GM10248 (cell line): Measurements from ENCODE around the gene DNAJC18.
"Not testable (repeated sequence)": the region's sequence is repeated elsewhere in the genome, so short reads cannot be mapped to it uniquely, and the experiment has no call there.

Source experiments
- CTCF ChIA-PET: fragments of 300-600 bp; sonication (Branson Sonifier 250); formaldehyde crosslinking; extraction: SDS; loops from one replicate; lab custom pipeline; 2021; ENCODE audit warnings: antibody characterized with exemption; lab: Yijun Ruan, JAX
- POLR2A ChIA-PET: fragments of 350-650 bp; sonication (Branson Sonifier 250); formaldehyde crosslinking; extraction: SDS; loops from one replicate; lab custom pipeline; 2020; ENCODE audit warnings: antibody characterized with exemption; lab: Yijun Ruan, JAX
- DNase-seq: peaks from one replicate; pipeline ENCODE4 v3.0.0; 2012; ENCODE audit errors: extremely low spot score
- TF ChIP-seq, protein P1 (sequence below): IDR thresholded peaks from 2 replicates; pipeline ENCODE4 v1.5.1; 2012; ENCODE audit warnings: mild to moderate bottlenecking, low read depth; ENCODE audit errors: extremely low read depth, missing control alignments, control extremely low read depth

Gene DNAJC18

DNA sequence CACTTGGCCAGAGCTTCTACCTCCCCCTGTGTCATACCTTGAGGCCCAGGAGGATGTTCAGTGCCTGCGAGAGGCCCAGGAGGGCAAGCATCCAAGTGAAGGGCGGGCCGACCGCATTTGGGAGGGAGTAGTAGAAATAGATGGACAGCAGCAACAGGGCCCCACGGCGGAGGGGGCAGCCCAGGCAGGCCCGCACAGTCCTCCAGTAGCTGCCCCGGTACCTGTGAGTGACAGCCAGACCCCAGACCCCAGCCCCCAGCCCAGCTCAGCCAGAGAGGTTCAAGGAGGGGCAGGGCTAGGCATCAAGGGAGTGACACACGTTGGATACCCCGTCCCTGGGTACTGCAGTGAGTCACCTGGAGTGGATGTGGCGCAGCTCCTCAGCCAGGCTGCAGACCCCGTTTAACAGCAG lies 41.8 kb upstream of the DNAJC18 start:
- TF ChIP-seq, protein P1, sequence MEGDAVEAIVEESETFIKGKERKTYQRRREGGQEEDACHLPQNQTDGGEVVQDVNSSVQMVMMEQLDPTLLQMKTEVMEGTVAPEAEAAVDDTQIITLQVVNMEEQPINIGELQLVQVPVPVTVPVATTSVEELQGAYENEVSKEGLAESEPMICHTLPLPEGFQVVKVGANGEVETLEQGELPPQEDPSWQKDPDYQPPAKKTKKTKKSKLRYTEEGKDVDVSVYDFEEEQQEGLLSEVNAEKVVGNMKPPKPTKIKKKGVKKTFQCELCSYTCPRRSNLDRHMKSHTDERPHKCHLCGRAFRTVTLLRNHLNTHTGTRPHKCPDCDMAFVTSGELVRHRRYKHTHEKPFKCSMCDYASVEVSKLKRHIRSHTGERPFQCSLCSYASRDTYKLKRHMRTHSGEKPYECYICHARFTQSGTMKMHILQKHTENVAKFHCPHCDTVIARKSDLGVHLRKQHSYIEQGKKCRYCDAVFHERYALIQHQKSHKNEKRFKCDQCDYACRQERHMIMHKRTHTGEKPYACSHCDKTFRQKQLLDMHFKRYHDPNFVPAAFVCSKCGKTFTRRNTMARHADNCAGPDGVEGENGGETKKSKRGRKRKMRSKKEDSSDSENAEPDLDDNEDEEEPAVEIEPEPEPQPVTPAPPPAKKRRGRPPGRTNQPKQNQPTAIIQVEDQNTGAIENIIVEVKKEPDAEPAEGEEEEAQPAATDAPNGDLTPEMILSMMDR = no peak
- ChIA-PET CTCF (interaction anchor here (0.7 to 3.0 kb wide), 7 partner anchors 21 to 78 kb away, joined by 3 to 25 read pairs (median 4); no protein-coding TSS in a partner anchor), POLR2A (interaction anchor here (1.0 kb wide), 1 partner anchor 24 kb away, joined by 3 read pairs; no protein-coding TSS in a partner anchor)
- DNase-seq = peak; percentile 15

DNA sequence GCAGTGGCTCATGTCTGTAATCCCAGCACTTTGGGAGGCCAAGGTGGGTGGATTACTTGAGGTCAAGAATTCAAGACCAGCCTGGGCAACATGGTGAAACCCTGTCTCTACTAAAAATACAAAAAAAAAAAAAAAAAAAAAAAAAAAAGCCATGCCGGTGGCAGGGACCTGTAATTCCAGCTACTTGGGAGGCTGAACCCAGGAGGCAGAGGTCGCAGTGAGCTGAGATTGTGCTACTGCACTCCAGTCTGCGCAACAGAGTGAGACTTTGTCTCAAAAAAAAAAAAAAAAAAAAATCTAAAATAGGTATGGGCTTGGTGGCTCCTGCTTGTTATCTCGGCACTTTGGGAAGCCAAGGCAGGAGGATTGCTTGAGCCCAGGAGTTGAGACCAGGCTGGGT lies 40.4 kb upstream of the DNAJC18 start:
- ChIA-PET POLR2A (interaction anchor here (0.6 to 0.7 kb wide), 2 partner anchors 43 to 181 kb away, joined by 3 to 10 read pairs; no protein-coding TSS in a partner anchor), CTCF (interaction anchor here (1.0 to 1.5 kb wide), 3 partner anchors 20 to 154 kb away, joined by 3 read pairs; no protein-coding TSS in a partner anchor)
- DNase-seq = not testable (repeated sequence)

DNA sequence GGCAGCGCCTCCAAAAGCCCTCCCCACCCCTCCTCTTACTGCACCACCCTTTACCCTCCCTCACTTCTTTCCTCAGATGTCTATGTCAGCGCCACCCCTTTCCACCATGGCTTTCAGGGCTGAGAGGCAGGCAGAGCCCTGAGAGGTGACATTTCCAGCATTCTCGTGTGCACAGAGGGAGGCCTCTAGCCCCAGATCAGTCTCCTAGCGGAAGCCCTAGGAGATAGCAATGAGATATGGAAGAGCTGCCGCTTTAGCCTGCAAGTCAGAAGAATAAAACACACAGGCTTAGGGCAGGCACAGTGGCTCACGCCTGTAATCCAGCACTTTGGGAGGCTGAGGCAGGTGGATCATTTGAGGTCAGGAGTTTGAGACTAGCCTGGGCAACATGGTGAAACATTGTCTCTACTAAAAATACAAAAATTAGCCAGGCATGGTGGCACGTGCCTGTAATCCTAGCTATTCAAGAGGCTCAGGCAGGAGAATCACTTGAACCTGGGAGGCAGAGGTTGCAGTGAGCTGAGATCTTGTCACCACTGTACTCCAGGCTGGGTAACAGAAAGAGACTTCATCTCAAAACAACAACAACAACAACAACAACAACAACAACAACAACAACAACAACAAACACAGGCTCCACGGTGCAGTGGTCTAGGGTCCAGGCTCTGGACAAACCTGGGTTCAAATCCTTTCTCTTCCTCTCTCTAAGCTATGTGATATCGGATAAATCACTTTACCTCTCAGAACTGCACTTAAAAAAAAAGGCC lies 39.5 kb upstream of the DNAJC18 start:
- ChIA-PET POLR2A (interaction anchor here (0.6 to 0.7 kb wide), 3 partner anchors 42 to 207 kb away, joined by 3 to 10 read pairs (median 3); no protein-coding TSS in a partner anchor), CTCF (interaction anchor here (1.0 to 1.7 kb wide), 6 partner anchors 18 to 155 kb away, joined by 3 to 5 read pairs (median 3); partner anchors contain the start of gene DNAJC18)
- not testable (repeated sequence) for DNase-seq

DNA sequence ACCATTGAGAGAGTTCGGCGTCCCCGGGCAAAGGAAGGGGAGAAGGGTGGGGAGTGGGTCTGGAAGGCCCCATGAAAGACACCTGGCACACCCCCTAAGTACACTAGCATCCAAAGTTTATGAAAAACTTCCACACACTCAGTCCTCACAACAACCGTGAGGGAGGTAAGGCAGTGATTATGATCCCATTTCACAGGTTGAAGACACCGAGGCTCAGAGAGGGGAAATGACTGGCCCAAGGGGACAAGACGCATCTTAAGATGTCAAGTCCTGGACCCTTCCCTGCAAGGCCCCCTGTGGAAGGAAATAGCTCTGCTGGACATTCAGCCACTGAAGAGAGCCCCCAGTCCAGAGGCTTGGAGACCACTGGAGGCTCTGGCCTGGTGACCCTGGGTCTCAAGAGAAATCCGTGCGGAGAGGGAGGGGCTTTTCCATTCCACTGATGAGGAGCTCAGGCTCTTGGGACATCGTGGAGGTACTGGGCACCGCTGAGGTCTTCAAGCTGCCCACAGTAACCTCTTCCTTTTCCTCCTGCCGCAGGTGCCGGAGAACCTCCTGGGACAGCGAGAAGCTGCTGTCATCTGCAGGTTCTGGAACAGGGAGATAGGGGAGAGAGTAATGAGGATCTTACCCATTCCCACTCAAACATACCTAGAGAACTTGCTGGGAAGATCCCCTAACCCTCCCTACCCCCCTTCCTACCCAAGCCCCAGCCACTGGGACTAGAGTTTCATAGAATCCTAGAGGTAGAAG lies 36.7 kb upstream of the DNAJC18 start:
- CTCF ChIA-PET = interaction anchor here (1.1 to 1.4 kb wide), 2 partner anchors 11 to 54 kb away, joined by 3 to 4 read pairs; no protein-coding TSS in a partner anchor

DNA sequence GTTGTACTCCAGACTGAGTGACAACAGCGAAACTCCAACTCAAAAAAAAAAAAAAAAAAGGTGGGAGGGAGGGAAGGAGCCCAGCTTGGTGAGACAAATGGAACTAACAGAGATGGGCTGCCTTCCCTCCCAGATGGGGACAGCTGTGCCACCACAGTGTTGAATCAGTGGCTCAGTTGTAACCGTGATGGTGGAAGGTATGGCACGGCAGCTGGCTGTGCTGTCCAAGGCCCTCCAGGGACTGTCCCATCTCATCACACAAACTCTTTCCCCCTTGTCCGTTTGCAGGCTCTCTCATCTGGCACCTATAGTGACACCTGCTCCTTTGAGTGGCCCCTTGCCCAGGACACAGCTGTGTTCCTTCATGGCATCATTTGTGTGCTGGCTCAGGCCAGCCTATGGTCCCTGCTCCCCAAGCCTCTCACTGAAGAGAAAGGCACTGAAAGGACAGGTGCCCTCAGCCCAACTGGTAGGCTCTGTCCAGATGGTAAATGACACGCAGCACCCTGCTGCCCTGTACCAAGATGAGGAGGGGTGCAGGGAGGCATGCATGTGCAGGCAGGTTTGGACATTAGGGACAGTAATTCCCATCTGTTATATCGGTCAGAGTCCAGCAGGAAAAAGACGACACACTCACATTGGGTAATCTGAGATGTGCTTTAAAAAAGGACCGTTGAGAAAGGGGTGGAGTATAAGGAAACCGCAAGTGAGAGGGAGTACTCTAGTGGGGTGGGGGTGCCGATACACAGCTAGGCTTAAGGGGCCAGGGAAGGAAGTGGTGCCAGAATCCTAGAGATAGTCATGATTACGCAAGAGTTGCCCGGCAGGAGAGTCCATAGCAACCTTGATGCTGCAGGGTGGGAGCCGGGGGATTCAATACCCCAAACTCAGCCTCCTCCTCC lies 35.8 kb upstream of the DNAJC18 start:
- CTCF ChIA-PET = interaction anchor here (1.4 to 1.6 kb wide), 2 partner anchors 10 to 16 kb away, joined by 3 read pairs; no protein-coding TSS in a partner anchor
- POLR2A ChIA-PET = no interaction called here
- TF ChIP-seq, protein P1 = no peak
- DNase-seq = no peak

More for the DNA sequence above, 36.7 kb upstream of the DNAJC18 start:
- TF ChIP-seq, protein P1 = no peak
- POLR2A ChIA-PET = interaction anchor here (0.7 kb wide), 1 partner anchor 8 kb away, joined by 5 read pairs; no protein-coding TSS in a partner anchor
- no peak for DNase-seq

DNA sequence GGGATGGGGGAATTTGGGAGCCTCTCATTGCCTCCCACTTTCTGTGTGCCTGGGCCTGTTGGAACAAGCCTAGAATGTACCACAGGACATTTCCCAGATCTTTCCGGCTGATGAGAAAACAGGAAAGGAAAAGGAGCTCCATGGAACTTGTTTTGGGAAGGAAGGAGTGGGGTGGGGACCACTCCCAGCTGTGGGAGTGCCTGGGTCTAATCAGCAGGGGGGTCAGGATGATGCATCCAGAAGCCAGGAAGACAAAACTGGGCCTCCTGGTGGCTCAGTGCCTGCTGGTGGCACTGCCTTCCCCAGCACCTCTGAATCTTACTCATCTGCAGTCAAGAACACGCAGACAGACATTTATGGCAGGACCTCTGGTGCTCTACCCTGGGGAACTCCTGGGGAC lies 34.2 kb upstream of the DNAJC18 start:
- DNase-seq = no peak
- ChIA-PET POLR2A (no interaction called here), CTCF (interaction anchor here (0.9 to 1.8 kb wide), 8 partner anchors 9 to 48 kb away, joined by 3 to 5 read pairs (median 4); partner anchors contain the start of gene STING1)
- TF ChIP-seq, protein P1 = no peak
